ENCODE measurements around the gene GAL3ST3.

GAL3ST3 gene

DNA sequence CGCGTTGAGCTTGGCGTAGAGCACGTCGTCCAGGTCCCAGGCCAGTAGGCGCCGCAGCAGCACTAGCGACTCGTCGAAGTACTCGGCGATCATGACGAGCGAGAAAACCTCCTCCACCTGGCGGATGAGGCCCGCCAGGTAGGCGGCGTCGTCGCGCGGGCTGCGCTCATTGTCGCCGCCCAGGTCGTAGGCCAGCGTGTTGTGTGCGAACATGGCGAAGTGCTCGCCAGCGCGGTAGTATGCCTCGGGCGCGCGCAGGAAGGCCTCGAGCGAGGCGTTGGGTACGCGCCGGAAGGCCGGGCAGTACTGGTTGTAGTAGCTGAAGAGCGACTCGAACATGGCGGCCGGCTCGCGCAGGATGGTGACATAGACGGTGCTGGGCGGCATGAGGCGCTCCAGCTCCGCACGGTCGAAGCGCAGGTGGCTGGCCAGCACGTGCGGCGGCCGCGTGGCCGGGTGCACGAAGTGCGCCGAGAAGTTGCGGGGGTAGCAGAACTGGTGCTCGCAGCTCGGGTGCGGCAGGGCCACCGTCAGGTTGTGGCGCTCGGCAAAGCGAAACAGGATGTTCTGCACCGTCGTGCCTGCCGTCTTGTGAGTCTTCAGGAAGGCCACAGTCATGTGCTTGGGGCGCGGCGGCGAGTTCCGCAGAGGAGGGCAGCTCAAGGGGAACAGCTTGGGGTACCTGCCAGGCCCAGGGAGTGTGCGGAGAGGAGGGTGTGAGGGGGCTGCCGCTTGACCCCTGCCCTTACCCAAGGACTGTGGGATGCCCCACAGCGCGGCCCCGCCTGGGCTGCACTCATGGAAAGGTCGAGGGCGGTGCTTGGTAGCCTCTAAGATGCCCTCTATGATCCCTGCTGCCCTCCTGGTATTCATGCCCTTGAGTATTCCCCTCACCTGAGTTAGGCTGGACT lies 5.7 kb downstream of the GAL3ST3 start:
- TF ChIP-seq, protein P1, sequence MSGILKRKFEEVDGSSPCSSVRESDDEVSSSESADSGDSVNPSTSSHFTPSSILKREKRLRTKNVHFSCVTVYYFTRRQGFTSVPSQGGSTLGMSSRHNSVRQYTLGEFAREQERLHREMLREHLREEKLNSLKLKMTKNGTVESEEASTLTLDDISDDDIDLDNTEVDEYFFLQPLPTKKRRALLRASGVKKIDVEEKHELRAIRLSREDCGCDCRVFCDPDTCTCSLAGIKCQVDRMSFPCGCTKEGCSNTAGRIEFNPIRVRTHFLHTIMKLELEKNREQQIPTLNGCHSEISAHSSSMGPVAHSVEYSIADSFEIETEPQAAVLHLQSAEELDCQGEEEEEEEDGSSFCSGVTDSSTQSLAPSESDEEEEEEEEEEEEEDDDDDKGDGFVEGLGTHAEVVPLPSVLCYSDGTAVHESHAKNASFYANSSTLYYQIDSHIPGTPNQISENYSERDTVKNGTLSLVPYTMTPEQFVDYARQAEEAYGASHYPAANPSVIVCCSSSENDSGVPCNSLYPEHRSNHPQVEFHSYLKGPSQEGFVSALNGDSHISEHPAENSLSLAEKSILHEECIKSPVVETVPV (CRISPR knock-in tag; IDR thresholded peaks at IDR 0.05), result no peak
- TF ChIP-seq ISL1 (CRISPR knock-in tag; IDR thresholded peaks at IDR 0.05) (no peak), ZNF565 (CRISPR knock-in tag; conservative IDR thresholded peaks at IDR 0.05; ENCODE audit: low read depth) (no peak), SNAI2 (CRISPR knock-in tag; IDR thresholded peaks at IDR 0.05) (no peak), ESRRG (CRISPR knock-in tag; IDR thresholded peaks at IDR 0.05) (no peak), ZNF8 (CRISPR knock-in tag; IDR thresholded peaks at IDR 0.05) (no peak), RARB (CRISPR knock-in tag; IDR thresholded peaks at IDR 0.05) (no peak), BACH2 (CRISPR knock-in tag; IDR thresholded peaks at IDR 0.05; ENCODE audit: borderline replicate concordance) (no peak), OSR1 (CRISPR knock-in tag; IDR thresholded peaks at IDR 0.05) (no peak)
- TF ChIP-seq, protein P2, sequence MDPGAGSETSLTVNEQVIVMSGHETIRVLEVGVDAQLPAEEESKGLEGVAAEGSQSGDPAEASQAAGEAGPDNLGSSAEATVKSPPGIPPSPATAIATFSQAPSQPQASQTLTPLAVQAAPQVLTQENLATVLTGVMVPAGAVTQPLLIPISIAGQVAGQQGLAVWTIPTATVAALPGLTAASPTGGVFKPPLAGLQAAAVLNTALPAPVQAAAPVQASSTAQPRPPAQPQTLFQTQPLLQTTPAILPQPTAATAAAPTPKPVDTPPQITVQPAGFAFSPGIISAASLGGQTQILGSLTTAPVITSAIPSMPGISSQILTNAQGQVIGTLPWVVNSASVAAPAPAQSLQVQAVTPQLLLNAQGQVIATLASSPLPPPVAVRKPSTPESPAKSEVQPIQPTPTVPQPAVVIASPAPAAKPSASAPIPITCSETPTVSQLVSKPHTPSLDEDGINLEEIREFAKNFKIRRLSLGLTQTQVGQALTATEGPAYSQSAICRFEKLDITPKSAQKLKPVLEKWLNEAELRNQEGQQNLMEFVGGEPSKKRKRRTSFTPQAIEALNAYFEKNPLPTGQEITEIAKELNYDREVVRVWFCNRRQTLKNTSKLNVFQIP (CRISPR knock-in tag; IDR thresholded peaks at IDR 0.05; ENCODE audit: borderline replicate concordance, low read depth), result no peak
- TF ChIP-seq, protein P3, sequence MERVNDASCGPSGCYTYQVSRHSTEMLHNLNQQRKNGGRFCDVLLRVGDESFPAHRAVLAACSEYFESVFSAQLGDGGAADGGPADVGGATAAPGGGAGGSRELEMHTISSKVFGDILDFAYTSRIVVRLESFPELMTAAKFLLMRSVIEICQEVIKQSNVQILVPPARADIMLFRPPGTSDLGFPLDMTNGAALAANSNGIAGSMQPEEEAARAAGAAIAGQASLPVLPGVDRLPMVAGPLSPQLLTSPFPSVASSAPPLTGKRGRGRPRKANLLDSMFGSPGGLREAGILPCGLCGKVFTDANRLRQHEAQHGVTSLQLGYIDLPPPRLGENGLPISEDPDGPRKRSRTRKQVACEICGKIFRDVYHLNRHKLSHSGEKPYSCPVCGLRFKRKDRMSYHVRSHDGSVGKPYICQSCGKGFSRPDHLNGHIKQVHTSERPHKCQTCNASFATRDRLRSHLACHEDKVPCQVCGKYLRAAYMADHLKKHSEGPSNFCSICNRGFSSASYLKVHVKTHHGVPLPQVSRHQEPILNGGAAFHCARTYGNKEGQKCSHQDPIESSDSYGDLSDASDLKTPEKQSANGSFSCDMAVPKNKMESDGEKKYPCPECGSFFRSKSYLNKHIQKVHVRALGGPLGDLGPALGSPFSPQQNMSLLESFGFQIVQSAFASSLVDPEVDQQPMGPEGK (CRISPR knock-in tag; IDR thresholded peaks at IDR 0.05; ENCODE audit: borderline replicate concordance), result no peak
- ATAC-seq, result no peak

DNA sequence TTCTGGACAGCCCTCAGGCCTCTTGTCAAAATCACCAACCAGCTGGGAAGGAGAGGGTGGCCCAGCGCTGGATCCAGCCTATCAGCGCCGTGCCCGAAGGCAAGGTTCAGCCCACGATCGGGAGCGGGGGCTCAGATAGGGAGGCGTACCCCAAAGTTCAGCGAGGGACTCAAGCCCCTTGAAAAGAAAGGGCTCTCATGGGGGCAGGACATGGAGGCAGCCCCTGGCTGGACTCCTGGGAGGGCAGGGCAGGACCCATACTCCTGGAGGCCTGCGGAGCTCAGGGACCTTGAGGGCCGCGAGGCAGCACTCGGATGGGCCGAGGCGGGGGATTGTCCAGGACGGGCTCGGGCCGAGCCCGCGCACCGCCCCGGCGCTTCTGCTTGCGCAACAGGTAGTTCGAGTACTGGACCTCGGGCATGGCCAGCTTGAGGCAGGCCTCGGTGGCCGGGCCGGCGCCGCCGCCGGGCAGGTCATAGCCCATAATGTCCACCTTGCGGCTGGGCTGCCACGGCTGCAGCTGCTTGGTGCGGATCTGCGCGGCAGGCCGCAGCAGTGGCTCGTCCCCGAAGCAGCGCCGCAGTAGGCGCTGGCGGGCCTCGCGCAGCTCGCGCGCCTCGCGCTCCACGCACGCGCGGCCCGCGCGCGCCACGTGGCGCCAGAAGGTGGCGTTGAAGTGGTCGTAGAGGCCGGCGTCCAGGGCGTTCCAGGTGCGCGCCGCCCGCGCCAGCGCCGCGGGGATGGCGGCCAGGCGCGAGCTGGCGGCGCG lies 6.5 kb downstream of the GAL3ST3 start:
- ATAC-seq, result no peak
- TF ChIP-seq ZFP3 (CRISPR knock-in tag; IDR thresholded peaks at IDR 0.05) (no peak), BACH2 (CRISPR knock-in tag; IDR thresholded peaks at IDR 0.05; ENCODE audit: borderline replicate concordance) (no peak), RARB (CRISPR knock-in tag; IDR thresholded peaks at IDR 0.05) (no peak), ISL1 (CRISPR knock-in tag; IDR thresholded peaks at IDR 0.05) (no peak), SNAI2 (CRISPR knock-in tag; IDR thresholded peaks at IDR 0.05) (no peak), ZNF565 (CRISPR knock-in tag; conservative IDR thresholded peaks at IDR 0.05; ENCODE audit: low read depth) (no peak), ZNF70 (CRISPR knock-in tag; IDR thresholded peaks at IDR 0.05) (no peak), TCF4 (CRISPR knock-in tag; IDR thresholded peaks at IDR 0.05; ENCODE audit: borderline replicate concordance) (no peak), PPARA (CRISPR knock-in tag; IDR thresholded peaks at IDR 0.05; ENCODE audit: borderline replicate concordance) (no peak), ZFP30 (CRISPR knock-in tag; IDR thresholded peaks at IDR 0.05) (no peak), ARNTL (CRISPR knock-in tag; IDR thresholded peaks at IDR 0.05; ENCODE audit: borderline replicate concordance, low read depth) (no peak), ZNF8 (CRISPR knock-in tag; IDR thresholded peaks at IDR 0.05) (no peak), ESRRG (CRISPR knock-in tag; IDR thresholded peaks at IDR 0.05) (no peak), ZC3H10 (CRISPR knock-in tag; IDR thresholded peaks at IDR 0.05) (no peak), CSDC2 (CRISPR knock-in tag; IDR thresholded peaks at IDR 0.05) (no peak), GLIS3 (CRISPR knock-in tag; IDR thresholded peaks at IDR 0.05) (no peak)
- TF ChIP-seq, protein P4, sequence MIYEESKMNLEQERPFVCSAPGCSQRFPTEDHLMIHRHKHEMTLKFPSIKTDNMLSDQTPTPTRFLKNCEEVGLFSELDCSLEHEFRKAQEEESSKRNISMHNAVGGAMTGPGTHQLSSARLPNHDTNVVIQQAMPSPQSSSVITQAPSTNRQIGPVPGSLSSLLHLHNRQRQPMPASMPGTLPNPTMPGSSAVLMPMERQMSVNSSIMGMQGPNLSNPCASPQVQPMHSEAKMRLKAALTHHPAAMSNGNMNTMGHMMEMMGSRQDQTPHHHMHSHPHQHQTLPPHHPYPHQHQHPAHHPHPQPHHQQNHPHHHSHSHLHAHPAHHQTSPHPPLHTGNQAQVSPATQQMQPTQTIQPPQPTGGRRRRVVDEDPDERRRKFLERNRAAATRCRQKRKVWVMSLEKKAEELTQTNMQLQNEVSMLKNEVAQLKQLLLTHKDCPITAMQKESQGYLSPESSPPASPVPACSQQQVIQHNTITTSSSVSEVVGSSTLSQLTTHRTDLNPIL (CRISPR knock-in tag; IDR thresholded peaks at IDR 0.05; ENCODE audit: low read depth), result no peak

DNA sequence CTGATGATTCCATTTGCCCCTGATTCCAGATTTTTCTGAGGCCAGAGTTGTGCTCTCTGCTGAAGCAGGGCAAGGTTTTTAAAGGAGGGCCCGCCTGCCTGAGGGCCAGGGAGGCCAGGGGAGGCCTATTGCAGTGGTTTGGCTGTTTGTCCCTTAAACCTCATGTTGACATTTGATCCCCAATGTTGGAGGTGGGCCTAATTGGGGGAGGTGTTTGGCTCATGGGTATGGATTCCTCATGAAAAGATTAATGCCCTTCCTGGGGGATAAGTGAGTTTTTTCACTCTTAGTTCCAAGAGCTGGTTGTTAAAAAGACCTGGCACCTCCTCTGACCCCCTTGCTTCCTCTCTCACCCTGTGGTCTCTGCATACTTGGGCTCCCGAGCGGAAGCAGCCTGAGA lies 9.2 kb downstream of the GAL3ST3 start:
- TF ChIP-seq TCF4 (CRISPR knock-in tag; IDR thresholded peaks at IDR 0.05; ENCODE audit: borderline replicate concordance), result no peak
- TF ChIP-seq PPARA (CRISPR knock-in tag; IDR thresholded peaks at IDR 0.05; ENCODE audit: borderline replicate concordance), result no peak
- TF ChIP-seq GLIS3 (CRISPR knock-in tag; IDR thresholded peaks at IDR 0.05), result no peak
- no peak for TF ChIP-seq ZFP3 (CRISPR knock-in tag; IDR thresholded peaks at IDR 0.05)
- TF ChIP-seq, protein P5, sequence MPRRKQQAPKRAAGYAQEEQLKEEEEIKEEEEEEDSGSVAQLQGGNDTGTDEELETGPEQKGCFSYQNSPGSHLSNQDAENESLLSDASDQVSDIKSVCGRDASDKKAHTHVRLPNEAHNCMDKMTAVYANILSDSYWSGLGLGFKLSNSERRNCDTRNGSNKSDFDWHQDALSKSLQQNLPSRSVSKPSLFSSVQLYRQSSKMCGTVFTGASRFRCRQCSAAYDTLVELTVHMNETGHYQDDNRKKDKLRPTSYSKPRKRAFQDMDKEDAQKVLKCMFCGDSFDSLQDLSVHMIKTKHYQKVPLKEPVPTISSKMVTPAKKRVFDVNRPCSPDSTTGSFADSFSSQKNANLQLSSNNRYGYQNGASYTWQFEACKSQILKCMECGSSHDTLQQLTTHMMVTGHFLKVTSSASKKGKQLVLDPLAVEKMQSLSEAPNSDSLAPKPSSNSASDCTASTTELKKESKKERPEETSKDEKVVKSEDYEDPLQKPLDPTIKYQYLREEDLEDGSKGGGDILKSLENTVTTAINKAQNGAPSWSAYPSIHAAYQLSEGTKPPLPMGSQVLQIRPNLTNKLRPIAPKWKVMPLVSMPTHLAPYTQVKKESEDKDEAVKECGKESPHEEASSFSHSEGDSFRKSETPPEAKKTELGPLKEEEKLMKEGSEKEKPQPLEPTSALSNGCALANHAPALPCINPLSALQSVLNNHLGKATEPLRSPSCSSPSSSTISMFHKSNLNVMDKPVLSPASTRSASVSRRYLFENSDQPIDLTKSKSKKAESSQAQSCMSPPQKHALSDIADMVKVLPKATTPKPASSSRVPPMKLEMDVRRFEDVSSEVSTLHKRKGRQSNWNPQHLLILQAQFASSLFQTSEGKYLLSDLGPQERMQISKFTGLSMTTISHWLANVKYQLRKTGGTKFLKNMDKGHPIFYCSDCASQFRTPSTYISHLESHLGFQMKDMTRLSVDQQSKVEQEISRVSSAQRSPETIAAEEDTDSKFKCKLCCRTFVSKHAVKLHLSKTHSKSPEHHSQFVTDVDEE (CRISPR knock-in tag; IDR thresholded peaks at IDR 0.05), result no peak
- no peak for TF ChIP-seq BACH2 (CRISPR knock-in tag; IDR thresholded peaks at IDR 0.05; ENCODE audit: borderline replicate concordance)
- TF ChIP-seq, protein P1 (CRISPR knock-in tag; IDR thresholded peaks at IDR 0.05), result no peak
- TF ChIP-seq ZNF565 (CRISPR knock-in tag; conservative IDR thresholded peaks at IDR 0.05; ENCODE audit: low read depth), result no peak
- ATAC-seq, result no peak

Data from SK-N-SH treated with all-trans-retinoic acid at 6 μM for 48 hours (cell line).